Hepatocyte (in vitro differentiated cells): ENCODE measurements around the gene FBXO42. TPM values are rescaled to one million over a fixed set of nuclear protein-coding genes. Genes with fewer than 3 reads are reported as not detected.

ENCODE experiments used
- DNase-seq: peaks from one replicate; pipeline ENCODE4 v3.0.0-alpha.2; 2016; ENCODE audit warnings: low spot score
- H2AFZ ChIP-seq: fragments of 200-600 bp; sonication (generic); 2 replicates; pipeline ENCODE4 v1.6.0; 2016; ENCODE audit warnings: antibody characterized with exemption, mild to moderate bottlenecking
- H3K27ac ChIP-seq: fragments of 200-600 bp; sonication (generic); 2 replicates; pipeline ENCODE4 v1.5.1; 2016; ENCODE audit warnings: mild to moderate bottlenecking
- H3K27me3 ChIP-seq: fragments of 200-600 bp; sonication (generic); 2 replicates; pipeline ENCODE4 v1.6.1; 2016
- H3K36me3 ChIP-seq: fragments of 200-600 bp; sonication (generic); replicated peaks from 2 replicates; pipeline ENCODE4 v1.5.1; 2016; ENCODE audit warnings: low read depth; ENCODE audit not compliant: insufficient read depth
- H3K4me1 ChIP-seq: fragments of 200-600 bp; sonication (generic); 2 replicates; pipeline ENCODE4 v1.5.1; 2016; ENCODE audit warnings: mild to moderate bottlenecking, moderate library complexity; ENCODE audit not compliant: insufficient read depth
- H3K4me2 ChIP-seq: fragments of 200-600 bp; sonication (generic); 2 replicates; pipeline ENCODE4 v1.6.0; 2016
- H3K4me3 ChIP-seq: fragments of 200-600 bp; sonication (generic); 2 replicates; pipeline ENCODE4 v1.5.1; 2016; ENCODE audit warnings: mild to moderate bottlenecking
- H3K79me2 ChIP-seq: fragments of 200-600 bp; sonication (generic); 2 replicates; pipeline ENCODE4 v1.6.0; 2017; ENCODE audit warnings: mild to moderate bottlenecking
- H3K9me2 ChIP-seq: fragments of 200-600 bp; sonication (generic); replicated peaks from 2 replicates; pipeline ENCODE4 v1.6.0; 2017; ENCODE audit warnings: mild to moderate bottlenecking; ENCODE audit not compliant: insufficient read depth
- H3K9me3 ChIP-seq: fragments of 200-600 bp; sonication (generic); 2 replicates; pipeline ENCODE4 v1.5.1; 2016; ENCODE audit warnings: low read depth, mild to moderate bottlenecking
- H4K20me1 ChIP-seq: fragments of 200-600 bp; sonication (generic); 2 replicates; pipeline ENCODE4 v1.6.0; 2016; ENCODE audit warnings: mild to moderate bottlenecking; ENCODE audit not compliant: insufficient read depth, poor library complexity, severe bottlenecking
- EZH2 ChIP-seq: fragments of 200-600 bp; sonication (generic); IDR thresholded peaks from 2 replicates; pipeline ENCODE4 v1.6.1; 2016; ENCODE audit warnings: antibody characterized with exemption, mild to moderate bottlenecking, borderline replicate concordance
- EZH2phosphoT487 ChIP-seq: fragments of 200-600 bp; sonication (generic); IDR thresholded peaks from one replicate; pipeline ENCODE4 v1.6.1; 2018; ENCODE audit warnings: antibody characterized with exemption, mild to moderate bottlenecking, low read depth, moderate library complexity; ENCODE audit not compliant: unreplicated experiment, severe bottlenecking
- WGBS: methylation state at CpG from one replicate; pipeline ENCODE4 v1.1.6; 2016; ENCODE audit warnings: low lambda C conversion rate; ENCODE audit errors: missing lambda C conversion rate; 5-methylcytosine and 5-hydroxymethylcytosine counted together
- polyA plus RNA-seq: library from polyadenylated mRNA; unstranded; fragments of >200 nt; fragmentation: Nextera tagmentation; extraction: Ambion mirVana; gene quantifications from 2 replicates; pipeline ENCODE4 v1.2.1, GENCODE V29; 2016
- total RNA-seq: library from RNA; depleted of rRNA; stranded (reverse); fragments of >200 nt; gene quantifications from 2 replicates; pipeline ENCODE4 v1.2.3, GENCODE V29; 2014
- TF ChIP-seq, protein P1 (sequence below): fragments of 200-600 bp; sonication (generic); IDR thresholded peaks from 2 replicates; pipeline ENCODE4 v1.5.1; 2016; ENCODE audit warnings: antibody characterized with exemption, mild to moderate bottlenecking; ENCODE audit not compliant: poor library complexity

Gene FBXO42
- total and polyA plus RNA-seq, 2 experiments from 2014 or later = 19.5 to 21.1 TPM

DNA sequence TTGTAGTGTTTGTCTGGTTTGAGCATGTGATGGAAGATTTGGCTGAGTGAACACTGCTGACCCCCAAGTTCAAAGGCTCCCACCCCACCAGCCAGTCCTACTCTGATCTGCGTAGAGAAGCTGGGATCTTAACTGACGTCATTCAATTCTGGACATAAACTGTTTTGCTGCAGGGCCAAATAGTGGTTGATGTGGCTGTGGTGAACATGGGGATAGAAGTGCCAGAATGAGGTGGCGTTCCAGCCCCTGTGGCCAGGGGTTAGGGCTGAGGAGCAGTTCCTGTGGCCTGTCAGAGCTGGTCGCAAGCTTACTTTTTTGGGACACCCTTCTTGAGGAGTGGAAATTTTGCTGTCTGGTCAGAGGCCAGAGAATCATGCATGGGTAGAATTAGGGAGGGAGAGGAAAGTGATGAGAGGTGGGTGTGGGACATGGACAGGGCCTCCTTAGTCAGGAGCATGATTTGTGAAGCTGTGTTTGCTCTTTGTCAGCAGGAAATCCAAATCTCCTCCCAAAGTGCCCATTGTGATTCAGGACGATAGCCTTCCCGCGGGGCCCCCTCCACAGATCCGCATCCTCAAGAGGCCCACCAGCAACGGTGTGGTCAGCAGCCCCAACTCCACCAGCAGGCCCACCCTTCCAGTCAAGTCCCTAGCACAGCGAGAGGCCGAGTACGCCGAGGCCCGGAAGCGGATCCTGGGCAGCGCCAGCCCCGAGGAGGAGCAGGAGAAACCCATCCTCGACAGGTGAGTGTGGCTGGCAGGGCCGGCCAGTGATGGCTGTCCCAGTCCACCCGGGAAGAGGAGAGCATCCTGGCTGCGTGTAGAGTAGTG is 40.7 kb upstream of the FBXO42 start:
- Histone ChIP-seq H2AFZ (no peak overlapping the region), H3K36me3 (no peaks in the 10 kb centered on the region), H3K9me2 (no peaks in the 10 kb centered on the region), H3K27me3 (no peaks in the 10 kb centered on the region), H3K27ac (no peak overlapping the region), H3K4me3 (no peak overlapping the region), H3K4me2 (no peak overlapping the region), H4K20me1 (peaks cover 86% of the 10 kb centered on the region), H3K4me1 (peaks cover 3% of the 10 kb centered on the region), H3K79me2 (peaks cover 66% of the 10 kb centered on the region), H3K9me3 (no peaks in the 10 kb centered on the region)
- no peak for DNase-seq
- 88% methylated on average over 21 of the region's 21 CpGs for WGBS
- TF ChIP-seq EZH2 = no peak

DNA sequence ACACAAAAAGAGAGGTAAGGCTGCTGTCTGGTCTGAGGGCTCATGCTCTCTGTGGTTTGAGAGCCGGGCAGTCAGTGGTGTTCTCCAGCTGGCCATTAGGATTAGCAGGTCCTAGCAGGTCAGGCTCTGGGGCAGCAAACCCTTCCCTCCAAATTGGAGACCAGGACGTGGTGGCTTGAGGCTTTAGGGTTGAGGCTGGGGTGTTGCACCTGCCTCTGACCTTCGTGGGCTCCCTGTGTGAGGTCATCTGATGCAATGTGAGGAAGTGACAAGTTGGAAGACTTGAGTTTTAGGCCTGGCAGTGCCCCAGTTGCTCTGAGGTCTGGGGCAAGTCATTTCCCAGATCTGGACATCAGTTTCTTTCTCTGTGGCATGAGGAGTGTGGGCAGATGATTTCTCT is 39.1 kb upstream of the FBXO42 start:
- H3K4me1 ChIP-seq = peaks cover 6% of the 10 kb centered on the region
- no peak overlapping the region for H2AFZ ChIP-seq
- no peaks in the 10 kb centered on the region for H3K9me2 ChIP-seq
- H3K4me2 ChIP-seq = no peak overlapping the region
- peaks cover 81% of the 10 kb centered on the region for H3K79me2 ChIP-seq
- H3K27me3 ChIP-seq = no peaks in the 10 kb centered on the region
- H3K9me3 ChIP-seq = no peaks in the 10 kb centered on the region
- TF ChIP-seq, protein P1, sequence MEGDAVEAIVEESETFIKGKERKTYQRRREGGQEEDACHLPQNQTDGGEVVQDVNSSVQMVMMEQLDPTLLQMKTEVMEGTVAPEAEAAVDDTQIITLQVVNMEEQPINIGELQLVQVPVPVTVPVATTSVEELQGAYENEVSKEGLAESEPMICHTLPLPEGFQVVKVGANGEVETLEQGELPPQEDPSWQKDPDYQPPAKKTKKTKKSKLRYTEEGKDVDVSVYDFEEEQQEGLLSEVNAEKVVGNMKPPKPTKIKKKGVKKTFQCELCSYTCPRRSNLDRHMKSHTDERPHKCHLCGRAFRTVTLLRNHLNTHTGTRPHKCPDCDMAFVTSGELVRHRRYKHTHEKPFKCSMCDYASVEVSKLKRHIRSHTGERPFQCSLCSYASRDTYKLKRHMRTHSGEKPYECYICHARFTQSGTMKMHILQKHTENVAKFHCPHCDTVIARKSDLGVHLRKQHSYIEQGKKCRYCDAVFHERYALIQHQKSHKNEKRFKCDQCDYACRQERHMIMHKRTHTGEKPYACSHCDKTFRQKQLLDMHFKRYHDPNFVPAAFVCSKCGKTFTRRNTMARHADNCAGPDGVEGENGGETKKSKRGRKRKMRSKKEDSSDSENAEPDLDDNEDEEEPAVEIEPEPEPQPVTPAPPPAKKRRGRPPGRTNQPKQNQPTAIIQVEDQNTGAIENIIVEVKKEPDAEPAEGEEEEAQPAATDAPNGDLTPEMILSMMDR = no peak
- TF ChIP-seq EZH2phosphoT487 (no peak), EZH2 (no peak)
- no peaks in the 10 kb centered on the region for H3K36me3 ChIP-seq
- WGBS = 87% methylated on average over 3 of the region's 3 CpGs
- H3K27ac ChIP-seq = no peak overlapping the region
- DNase-seq = no peak
- H4K20me1 ChIP-seq = peaks cover 91% of the 10 kb centered on the region
- no peak overlapping the region for H3K4me3 ChIP-seq

DNA sequence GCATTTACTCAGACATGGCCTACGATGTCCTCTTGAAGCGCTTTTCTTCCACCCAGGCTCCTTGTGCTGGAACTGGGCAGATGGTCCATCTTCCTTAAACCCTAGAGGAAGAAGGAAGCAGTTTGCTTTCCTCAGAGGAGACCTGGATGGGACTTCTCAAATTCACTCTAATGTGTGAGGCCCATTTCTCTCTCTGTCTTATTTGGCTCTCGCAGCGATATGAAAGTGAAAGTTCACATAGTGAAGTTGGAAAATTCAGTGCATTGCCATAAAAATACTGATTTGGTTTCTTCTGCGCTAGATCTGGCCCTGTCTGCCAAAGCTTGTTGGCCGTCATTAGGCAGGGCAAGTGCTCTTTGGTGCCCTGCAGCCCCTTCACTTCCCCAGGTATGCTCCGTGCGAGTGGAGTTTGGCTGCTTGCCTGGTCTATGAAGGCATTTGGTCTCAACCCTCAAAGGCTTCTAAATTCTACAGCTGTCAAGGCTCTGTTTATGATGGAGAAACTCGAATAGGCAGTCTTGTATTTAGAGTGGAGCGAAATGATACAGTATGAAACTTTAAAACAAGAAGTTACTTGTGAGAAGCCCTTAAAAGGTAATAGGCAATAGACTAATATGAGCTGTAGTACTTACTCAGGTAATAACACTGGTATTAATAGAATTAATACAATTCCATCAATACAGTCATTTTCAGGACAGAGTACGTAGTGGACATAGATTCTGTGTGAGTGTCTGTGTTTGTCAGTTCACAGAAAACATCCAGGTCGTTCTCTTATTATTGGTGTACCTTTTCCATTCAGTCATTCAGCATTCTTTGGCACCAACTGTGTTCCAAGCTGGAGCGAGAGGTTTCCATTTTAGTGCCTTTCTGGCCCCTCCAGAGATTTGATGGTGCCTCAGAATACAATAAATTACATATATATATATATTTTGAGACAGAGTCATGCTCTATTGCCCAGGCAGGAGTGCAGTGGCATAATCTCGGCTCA is 35.2 kb upstream of the FBXO42 start:
- Histone ChIP-seq H3K9me3 (no peaks in the 10 kb centered on the region), H2AFZ (no peak overlapping the region), H3K79me2 (peaks cover 100% of the 10 kb centered on the region), H4K20me1 (peaks cover 98% of the 10 kb centered on the region), H3K4me1 (peaks cover 10% of the 10 kb centered on the region), H3K9me2 (no peaks in the 10 kb centered on the region), H3K4me2 (peak overlapping the region; percentile 45), H3K27ac (no peak overlapping the region), H3K36me3 (no peaks in the 10 kb centered on the region), H3K27me3 (no peaks in the 10 kb centered on the region), H3K4me3 (no peak overlapping the region)
- TF ChIP-seq EZH2 = no peak
- TF ChIP-seq EZH2phosphoT487 = no peak
- TF ChIP-seq, protein P1 = no peak
- no peak for DNase-seq
- WGBS = 91% methylated on average over 14 of the region's 14 CpGs
